Measurements from ENCODE around the gene ALDOA.
A peak's percentile ranks its signal among the peaks of the same experiment; 100 is the strongest.

ALDOA gene

DNA sequence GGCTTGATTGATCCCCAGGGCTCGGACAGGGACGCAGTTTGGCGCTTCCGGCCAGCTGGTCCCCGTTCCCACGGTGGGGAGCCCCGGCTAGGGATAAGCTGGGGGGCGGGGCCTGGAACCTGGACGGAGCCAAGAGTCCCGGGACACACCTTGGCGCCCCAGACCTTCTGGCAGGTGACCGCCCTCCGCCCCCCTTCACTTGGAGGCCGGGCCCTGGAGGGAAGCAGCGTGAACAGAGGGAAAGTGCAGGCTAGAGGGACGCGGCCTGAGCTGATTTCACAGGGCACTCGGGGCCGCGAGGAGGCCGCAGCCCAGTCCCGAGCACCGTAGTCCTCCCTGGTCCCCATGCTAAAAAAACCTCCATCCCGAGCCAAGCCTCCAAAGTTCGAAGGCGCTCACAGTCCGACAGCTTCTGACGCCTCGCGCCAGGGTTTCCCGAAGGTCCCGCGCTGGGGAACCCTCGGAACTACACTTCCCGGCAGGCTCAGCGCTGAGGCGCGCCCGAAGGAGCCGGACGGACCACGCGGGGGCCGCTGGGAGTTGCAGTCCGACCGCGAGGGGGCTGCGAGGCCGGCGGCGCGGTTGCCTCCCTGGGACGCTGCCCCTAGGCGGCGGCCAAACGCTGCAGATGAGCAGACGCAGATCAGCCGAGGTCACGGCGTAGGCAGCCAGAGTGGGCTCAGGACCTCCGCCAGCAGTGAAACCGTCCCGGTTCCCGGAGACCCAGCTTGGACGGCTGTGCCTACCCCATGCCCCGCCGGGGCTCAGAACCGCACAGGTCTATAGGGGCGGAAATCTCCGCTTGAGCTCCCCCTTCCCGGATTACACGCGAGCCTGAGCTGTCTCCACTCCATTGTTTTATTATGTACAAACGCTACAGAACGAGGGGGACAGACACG, 26.2 kb downstream of the ALDOA start, which contains the start of gene TBX6:
Gene TBX6 (minus strand): TSS at position 451 of the 899 bp plus-strand sequence. CDS start 731 bp downstream, outside the sequence.
- peak; percentile 95 for DNase-seq

DNA sequence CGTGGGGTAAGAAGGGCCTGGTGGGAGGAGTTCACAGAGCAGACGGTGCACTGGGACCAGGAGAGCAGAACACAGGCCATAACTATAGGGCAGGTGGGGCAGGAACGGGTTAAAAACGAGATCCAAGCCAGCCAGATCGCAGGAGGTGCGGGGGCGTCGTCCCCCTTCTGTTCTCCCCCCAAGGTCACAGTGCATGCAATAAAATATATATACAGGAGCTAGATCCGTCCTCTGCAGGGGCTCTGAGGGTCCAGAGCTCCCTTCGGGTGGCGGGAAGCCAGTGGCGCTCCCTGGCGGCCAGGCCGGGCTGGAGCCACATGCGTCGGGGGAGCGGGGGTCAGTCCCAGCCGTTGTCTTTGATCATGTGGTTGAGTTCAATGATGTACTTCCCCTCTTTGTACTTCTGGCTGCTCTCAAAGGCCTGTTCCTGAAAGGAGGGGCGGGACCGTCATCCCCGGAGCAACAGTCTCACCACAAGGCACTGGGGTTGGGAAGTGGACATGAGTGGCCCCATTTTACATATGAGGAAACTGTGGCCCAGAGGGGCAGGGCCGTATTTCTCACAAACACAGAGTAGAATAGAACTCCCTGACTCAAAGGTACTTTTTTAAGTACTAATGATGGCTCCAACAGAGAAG, 26.9 kb downstream of the ALDOA start:
- peak; percentile 87 for DNase-seq

DNA sequence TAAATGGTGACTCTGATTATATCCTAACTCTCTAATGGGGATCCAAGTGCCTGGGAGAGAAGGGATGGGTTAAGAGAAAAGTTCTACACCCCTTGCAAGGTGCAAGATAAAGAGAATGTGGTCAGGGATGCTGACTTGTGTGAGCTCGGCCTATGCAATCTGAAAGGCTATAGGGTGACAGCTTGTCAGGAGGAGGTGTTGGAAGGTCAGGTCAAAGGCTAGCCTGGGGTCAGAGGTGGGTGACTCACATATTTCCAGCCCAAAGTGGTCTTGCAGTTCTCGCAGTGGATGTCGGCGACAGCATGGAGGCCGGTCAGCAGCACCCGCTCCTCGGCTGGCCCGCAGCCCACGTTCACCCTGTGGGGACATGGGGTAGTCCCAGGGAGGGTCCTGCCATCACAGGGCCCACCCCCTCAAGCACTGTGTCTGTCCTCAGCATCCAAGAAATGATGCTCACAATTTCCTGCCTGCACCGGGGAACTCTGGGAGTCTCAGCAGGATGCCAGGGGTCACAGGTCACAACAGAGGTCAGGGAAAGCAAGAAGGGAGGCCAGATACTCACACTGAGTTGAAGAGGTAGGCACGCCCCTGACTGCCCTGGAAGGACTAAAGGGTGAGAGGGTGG, 29.1 kb downstream of the ALDOA start:
- DNase-seq = no peak

DNA sequence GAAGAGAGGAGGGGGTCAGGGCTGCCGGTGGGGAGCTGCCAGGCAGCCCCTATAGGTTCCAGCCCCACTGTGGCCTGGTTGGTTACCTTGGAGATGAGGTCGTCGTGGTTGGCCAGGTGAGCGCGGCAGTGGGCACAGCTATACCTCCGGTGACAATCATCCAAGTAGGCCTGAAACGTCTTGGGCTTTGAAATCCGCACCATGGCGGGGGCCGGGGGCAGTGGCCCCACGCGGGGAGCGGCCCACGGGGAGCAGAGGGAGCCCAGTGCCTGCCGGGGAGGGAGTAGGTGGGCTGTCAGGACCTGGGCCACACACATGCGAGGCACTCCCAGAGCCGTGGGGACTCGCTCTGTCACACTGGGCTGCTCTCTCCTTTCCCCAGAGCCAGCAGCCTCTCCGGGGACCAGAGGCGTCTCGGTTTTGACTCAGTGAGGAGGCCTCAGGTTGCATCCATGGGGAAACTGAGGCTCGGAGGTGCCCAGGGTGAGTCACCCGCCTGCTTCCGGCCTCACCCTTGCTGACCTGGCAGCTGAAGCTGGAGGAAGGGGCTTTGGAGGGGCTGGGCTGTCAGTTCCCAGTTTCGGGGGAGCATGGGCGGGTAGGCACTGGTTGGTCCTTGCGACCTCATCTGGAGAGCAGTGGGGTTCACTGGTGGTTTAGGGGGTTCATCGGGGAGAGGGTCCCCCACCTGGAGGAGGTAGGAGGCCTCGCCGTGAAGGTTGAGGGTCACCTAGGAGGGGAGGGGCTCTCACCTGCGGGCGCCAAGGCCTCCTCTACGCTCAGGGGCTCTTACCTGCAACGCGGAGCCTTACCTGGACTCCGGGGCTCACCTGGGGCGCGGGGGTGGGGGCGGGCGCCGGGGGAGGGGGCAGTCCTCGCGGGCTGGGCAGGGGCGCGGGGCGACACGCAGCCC, 29.9 kb downstream of the ALDOA start:
- DNase-seq = peak; percentile 29

DNA sequence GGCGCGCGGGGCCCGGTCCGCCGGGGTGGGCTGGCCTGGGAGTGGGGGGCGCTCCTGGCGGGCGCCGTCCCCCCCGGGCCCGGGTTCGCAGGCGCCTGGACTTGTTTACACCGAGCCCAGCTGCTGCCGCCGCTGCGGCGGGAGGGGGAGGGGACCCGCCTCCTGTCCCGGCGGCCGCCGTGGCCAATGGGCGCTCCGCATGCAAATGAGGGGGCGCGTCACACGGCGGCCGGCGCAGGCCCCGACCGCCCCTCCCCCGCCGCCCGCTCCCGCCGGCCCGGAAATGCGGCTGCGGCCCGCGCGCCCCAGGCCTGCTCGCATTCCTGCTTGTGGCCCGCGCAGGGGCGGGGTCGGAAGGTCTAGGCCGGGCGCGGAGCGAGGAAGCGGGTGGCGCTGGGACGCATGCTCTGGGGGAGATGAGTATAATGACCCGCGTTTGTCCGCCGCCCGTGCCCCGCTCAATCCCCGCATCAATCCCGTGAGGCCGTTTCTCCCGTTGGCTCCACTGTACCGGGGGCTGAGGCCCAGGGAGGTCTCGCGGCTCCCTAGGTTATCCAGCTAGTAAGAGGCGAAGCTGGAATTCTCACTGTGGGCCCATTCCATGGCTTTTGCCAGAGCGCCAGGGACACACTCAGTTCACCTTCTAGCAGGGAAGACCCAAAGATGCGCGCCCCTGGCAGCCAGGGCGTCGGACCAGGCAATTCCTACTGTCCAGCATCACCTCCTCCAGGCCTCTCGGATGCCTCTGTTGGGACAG, 30.7 kb downstream of the ALDOA start, which contains the start of gene YPEL3:
Gene YPEL3 (minus strand): TSS at position 109 of the 757 bp plus-strand sequence. CDS start 731 bp downstream, outside the sequence.
- DNase-seq = peak; percentile 93

DNA sequence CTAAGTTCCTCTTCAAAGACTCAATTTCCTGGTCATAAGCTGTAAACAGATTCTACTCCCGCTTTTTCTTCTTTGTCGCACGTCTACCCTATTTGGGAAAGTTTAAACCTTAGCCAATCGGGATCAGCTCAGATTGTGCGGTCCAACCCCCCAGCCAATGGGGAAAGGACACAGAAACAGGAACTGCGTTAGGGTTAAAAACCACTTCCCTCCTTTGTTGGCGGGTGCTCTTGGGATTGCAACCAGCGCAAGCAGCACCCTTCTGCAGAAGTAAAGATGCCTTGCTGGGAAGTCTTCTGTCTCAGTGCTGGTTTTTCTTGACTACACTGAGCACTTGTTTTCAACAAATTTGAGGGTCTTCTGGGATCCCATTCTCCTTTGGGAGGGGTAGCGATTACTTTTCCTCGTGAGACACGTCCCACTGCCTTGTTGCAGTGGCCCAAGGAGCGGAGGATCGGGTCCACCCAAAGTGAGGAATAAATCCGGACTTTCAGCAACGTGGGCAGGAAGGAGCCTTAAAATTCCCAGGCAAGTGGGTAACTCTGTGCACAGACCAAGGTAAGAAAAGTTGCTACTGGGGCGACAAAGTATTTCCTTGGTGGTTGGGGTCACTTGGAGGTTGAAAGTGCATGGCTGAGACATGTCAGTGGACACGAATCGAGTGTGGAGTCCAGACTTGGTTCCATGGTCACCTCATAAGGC, 31.5 kb downstream of the ALDOA start:
- DNase-seq = no peak

DNA sequence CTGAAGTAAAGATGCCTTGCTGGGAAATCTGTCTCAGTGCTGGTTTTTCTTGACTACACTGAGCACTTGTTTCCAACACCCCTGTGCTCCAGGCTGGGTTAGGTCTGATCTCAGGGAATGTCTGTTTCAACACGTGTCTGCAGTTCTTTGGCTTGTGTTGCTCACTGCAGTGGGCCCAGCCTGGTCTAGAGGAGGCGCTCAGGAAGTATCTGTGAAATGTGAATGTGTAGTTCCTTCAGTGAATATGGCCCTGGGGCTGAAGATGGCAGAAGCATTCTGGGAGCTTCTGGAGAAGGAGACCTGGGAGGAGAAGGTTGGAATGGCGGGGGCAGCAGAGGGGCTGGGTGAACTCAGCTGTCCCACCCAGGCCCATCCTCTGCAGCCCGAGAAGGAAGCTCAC, 38.5 kb downstream of the ALDOA start:
- DNase-seq = no peak

DNA sequence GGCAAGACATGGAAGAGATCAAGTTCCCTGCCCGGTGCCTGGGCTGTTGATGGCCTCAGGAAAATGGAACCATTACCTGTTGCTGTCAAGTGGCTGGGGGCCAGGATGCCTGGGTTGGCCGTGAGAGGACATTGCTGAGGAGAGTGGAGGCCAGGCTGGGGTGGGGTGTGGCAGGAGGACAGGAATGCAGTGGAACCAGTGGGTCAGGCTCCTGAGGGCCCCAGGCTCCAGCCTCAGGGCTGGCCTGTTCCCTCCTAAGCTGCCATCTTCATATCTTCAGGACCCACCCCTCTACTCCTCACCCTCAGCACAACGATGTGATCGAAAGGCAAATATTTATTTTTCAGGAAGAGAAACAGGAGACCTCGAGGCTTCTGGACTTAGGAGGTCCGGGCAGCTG, 38.9 kb downstream of the ALDOA start:
- DNase-seq = no peak

DNA sequence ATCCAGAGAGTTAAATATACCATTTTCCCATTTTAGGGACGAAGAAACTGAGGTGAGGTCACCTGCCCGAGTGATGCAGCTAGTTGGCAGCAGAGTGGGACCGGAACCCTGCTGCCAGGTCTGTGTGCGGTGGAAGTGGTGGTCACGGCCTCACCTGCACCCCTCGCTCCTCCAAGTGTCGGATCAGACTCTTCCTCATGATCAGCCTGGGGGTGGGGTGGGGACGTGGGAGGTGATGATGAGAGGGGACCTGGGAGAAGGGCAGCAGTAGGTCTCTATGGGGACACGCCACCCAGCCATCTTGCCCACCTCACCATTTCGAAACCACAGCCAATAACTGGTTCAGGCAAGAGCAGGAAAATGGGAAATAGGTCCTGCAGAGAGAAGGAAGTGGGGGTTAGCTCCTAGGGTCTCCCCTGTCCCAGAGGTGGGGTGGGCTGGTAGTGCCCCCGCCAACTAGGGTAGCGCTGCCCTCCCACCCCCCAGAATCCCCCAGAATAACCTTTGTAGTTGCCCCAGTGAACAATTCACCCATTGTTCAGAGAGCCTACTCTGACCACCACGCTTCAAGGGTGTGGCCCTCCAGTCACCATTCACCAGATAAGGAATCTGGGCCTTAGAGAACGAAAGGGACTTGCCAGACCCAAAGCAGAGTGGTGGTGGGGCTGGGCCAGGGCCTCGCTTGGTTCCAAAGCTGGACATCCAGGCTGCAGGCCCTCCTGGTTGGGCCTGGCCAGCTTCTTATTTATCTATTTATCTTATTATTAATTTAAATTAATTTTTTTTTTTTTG, 42.7 kb downstream of the ALDOA start:
- DNase-seq = no peak

DNA sequence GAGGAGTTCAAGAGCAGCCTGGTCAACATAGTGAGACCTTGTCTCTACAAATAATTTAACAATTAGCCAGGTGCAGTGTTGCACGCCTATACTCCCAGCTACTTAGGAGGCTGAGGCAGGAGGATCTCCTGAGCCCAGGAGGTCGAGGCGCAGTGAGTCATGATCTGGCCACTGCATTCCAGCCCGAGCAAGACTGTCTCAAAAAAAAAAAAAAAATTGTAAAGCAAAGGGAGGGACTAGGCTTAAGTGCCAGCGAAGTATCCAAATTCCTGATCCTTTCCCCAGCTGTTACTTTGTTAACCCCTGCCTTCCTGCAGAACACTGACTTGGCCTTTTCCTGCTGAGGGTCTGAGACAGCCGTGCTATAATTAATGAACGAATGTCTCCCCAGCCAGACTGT, 45.1 kb downstream of the ALDOA start:
- DNase-seq = peak; percentile 75

DNA sequence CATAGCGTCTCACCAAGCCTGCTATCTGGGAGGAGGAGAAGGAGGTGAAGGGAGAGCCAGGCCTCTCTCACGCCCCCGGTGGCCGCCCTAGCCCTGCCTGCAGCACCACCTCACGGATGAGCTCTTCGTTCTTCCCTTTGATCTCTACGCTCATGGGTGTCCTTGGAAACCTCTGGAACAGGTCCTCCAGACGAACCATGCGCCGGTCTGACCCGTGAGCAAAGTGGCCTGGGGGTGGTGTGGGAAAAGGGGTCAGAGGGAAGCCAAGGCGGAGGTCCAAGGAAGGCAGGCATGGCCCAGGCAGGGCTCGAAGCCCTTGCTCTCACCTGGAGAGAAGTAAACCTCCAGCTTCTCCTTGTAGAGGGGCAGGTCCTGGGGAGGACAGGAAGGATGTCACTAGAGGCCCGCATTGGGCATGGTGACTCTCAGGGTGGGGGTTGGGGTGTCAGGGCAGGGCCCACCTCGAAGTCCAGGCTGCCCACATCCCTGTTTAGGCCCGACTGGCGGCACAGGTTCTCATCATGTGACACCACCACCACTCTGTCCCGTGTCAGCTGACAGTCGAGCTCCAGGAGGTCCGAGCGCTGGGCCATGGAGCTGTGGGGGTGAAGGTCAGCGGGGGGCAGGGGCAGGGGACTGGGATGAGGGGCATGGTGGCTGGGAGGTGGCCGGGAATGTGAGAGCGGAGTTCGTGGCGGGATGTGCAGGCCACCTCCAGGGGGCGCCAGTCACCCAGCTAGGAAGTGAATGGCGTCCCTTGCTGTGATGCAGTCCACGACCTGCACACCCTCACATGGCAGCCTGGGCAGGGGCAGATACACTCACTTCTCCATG, 46.9 kb downstream of the ALDOA start:
- peak; percentile 59 for DNase-seq

DNA sequence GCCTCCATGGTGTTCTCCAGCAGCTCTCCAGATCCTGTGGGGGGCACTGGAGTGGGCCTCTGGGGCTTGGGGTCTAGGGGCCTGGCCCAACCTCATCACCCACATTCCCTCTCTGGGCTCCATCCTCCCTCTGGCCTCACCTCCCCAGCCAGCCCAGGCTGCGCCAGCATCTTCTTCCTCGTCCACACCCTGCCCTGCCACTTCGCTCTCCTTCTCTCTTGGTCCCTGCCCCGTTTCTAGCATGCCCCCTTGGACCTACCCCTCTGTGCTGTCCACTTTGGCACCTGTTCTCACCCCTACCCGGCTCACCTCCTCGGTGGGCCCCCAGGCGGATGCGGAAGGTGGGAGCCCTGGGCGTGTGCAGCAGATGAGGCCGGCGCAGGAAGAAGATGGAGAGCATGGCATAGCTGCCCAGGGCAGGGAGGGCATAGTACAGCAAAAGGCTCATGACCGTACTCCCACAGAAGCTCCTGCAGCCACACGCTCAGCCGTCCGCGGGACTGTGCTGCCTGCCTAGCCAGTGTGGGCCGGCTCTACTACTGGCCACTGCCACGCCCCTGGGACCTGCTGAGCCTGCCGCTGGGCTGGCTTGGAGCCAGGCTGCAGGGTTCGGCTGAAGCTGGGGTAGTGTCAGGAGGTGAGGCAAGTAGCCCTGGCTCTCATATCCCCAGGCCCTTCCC, 47.6 kb downstream of the ALDOA start, which contains the start of gene GDPD3:
Gene GDPD3 (minus strand): TSS at position 507 of the 680 bp plus-strand sequence. CDS start 59 bp downstream, at position 448.
- DNase-seq = no peak

DNA sequence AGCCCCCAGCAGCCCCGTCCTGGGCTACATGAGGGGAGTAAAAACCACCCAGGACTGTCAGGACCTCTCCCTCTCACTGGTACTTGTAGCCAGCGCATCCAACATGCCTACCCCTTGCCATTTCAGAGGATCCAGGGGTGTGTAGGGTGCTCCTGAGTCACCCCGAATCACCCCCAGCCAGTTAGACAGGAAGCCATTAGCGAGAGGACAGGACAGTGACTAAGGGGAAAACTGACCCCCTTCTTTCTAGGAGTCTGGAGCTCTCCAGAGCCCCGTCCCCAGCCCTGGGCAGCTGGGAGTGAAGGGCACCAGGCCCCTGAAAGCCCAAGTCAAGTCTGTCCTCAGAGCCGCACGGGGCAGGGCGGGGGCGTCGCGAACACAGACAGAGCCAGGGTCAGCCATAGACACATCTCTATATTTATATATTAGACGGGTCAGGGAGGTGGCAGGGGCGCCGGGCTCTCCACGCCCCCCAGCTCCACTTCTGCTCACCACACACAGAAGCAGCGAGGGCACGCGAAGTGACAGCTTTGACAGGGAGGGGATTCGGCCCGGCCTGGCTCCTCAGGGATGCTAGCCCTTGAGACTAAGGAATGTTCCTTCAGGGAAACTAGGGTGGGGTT, 48.3 kb downstream of the ALDOA start:
- DNase-seq = no peak

DNA sequence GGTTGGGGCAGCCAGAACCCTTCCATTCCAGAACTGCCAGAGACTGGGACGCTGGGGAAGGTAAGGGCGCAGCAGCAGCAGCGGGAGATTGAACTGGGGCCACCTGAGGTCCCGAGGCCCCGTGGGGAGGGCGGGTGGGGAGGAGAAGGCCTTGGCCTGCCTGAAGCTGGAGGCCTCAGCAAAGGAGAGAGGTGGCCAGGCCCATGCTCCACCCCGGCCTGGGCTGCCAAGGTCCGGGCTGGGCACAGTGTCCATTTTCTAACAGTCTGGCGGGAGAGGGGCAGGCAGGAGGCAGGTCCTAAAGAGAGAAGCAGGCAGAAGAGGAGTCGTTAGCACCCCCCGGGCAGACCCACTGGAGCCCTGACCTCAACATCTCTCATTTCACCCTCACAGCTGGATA, 48.9 kb downstream of the ALDOA start:
- no peak for DNase-seq

DNA sequence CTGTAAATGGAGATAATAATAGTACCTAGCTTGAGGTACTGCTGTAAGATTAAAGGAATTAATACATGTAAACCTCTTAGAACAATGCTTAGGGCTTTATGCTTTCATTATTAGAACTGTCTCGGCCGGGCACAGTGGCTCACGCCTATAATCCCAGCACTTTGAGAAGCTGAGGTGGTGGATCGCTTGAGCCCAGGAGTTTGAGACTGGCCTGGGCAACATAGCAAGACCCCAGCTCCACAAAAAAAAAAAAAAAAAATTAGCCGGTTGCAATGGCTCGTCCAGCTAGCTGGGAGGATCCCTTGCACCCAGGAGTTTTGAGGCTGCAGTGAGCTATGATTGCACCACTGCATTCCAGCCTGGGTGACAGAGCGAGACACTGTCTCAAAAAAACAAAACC, 49.3 kb downstream of the ALDOA start:
- peak; percentile 17 for DNase-seq

DNA sequence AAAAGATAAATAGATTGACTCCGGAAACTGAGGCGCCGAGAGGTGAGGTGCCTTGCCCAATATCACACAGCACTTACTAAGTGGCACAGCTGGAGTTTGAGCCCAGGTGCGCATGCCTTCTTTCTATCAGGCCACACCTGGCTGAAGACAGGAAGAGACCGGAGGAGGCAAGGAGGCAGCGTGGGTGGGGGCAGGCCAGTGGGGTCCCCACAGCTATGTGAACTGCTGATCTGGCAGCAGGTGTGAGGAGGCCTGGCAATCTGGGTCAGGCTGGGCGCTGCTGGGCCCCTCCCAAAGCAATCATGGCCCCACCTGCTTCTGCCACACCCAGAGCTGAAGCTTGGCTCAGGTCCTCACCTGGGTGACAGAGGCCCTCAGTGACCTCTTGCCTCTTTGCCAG, 49.7 kb downstream of the ALDOA start:
- DNase-seq = no peak

DNA sequence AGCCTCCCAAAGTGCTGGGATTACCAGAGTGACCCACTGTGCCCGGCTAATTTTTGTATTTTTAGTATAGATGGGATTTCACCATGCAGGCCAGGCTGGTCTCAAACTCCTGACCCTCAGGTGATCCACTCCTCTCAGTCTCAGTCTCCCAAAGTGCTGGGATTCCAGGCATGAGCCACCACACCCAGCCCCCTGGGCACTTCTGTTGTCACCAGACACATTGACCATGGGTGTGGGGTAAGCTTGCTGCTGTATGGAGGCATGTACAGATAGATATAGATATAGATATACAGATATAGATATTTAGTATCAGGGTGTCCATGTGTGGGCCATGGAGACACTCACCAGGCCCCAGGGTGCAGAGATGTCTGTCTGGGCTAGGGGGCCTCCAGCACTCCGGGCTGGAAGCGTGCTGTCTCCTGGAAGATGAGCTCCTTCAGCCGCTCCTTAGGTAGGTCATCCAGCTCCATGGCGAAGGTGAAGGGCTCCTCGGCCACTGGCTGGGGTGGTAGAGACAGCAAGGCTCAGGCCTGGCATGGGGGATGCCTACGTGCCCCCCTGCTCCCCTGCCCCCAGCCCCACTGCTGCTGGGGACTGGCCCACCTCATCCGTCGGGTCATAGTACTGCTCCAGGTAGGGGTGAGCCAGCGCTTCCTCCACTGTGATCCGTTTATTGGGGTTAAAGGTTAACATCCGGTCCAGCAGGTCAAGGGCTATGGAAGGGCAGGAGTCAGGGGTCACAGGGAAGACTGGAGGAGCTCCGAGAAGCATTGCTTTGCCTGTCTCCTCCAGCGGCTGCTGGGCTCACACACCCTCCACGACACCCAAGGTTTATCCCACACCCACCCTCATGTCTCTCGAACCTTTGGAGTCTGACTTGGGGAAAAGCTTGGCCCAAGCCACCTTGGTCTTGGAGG, 51.0 kb downstream of the ALDOA start:
- DNase-seq = no peak
